NCI-H748 (cell line): ENCODE data around the gene ZNF574.
A peak's percentile ranks its signal among the peaks of the same experiment; 100 is the strongest.

Experiments
- DNase-seq: peaks from one replicate; lab custom pipeline; 2025; ENCODE audit not compliant: unreplicated experiment; lab: John Stamatoyannopoulos, UW

Gene ZNF574

DNA sequence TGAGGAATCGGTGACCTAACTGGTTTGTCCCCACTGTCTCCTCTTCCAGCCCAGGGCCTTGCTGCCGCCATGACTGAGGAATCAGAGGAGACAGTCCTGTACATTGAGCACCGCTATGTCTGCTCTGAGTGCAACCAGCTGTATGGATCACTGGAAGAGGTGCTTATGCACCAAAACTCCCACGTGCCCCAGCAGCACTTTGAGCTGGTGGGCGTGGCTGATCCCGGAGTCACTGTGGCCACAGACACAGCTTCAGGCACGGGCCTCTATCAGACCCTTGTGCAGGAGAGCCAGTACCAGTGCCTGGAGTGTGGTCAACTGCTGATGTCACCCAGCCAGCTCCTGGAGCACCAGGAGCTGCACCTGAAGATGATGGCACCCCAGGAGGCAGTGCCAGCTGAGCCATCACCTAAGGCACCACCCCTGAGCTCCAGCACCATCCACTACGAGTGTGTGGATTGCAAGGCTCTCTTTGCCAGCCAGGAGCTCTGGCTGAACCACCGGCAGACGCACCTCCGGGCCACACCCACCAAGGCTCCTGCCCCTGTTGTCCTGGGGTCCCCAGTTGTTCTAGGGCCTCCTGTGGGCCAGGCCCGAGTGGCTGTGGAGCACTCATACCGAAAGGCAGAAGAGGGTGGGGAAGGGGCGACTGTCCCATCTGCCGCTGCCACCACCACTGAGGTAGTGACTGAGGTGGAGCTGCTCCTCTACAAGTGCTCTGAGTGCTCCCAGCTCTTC is 2.7 kb downstream of the ZNF574 start:
- DNase-seq = no peak

DNA sequence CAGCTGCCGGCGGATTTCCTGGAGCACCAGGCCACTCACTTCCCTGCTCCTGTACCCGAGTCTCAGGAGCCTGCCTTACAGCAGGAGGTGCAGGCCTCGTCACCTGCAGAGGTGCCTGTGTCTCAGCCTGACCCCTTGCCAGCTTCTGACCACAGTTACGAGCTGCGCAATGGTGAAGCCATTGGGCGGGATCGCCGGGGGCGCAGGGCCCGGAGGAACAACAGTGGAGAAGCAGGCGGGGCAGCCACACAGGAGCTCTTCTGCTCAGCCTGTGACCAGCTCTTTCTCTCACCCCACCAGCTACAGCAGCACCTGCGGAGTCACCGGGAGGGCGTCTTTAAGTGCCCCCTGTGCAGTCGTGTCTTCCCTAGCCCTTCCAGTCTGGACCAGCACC is 3.3 kb downstream of the ZNF574 start:
- no peak for DNase-seq

DNA sequence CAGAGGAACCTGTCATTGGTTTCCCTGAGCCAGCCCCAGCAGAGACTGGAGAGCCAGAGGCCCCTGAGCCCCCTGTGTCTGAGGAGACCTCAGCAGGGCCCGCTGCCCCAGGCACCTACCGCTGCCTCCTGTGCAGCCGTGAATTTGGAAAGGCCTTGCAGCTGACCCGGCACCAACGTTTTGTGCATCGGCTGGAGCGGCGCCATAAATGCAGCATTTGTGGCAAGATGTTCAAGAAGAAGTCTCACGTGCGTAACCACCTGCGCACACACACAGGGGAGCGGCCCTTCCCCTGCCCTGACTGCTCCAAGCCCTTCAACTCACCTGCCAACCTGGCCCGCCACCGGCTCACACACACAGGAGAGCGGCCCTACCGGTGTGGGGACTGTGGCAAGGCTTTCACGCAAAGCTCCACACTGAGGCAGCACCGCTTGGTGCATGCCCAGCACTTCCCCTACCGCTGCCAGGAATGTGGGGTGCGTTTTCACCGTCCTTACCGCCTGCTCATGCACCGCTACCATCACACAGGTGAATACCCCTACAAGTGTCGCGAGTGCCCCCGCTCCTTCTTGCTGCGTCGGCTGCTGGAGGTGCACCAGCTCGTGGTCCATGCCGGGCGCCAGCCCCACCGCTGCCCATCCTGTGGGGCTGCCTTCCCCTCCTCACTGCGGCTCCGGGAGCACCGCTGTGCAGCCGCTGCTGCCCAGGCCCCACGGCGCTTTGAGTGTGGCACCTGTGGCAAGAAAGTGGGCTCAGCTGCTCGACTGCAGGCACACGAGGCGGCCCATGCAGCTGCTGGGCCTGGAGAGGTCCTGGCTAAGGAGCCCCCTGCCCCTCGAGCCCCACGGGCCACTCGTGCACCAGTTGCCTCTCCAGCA is 4.2 kb downstream of the ZNF574 start:
- no peak for DNase-seq

DNA sequence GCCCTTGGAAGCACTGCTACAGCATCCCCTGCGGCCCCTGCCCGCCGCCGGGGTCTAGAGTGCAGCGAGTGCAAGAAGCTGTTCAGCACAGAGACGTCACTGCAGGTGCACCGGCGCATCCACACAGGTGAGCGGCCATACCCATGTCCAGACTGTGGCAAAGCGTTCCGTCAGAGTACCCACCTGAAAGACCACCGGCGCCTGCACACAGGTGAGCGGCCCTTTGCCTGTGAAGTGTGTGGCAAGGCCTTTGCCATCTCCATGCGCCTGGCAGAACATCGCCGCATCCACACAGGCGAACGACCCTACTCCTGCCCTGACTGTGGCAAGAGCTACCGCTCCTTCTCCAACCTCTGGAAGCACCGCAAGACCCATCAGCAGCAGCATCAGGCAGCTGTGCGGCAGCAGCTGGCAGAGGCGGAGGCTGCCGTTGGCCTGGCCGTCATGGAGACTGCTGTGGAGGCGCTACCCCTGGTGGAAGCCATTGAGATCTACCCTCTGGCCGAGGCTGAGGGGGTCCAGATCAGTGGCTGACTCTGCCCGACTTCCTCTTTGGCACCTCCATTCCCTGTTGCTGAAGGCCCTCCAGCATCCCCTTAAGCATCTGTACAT is 4.9 kb downstream of the ZNF574 start:
- DNase-seq = no peak

DNA sequence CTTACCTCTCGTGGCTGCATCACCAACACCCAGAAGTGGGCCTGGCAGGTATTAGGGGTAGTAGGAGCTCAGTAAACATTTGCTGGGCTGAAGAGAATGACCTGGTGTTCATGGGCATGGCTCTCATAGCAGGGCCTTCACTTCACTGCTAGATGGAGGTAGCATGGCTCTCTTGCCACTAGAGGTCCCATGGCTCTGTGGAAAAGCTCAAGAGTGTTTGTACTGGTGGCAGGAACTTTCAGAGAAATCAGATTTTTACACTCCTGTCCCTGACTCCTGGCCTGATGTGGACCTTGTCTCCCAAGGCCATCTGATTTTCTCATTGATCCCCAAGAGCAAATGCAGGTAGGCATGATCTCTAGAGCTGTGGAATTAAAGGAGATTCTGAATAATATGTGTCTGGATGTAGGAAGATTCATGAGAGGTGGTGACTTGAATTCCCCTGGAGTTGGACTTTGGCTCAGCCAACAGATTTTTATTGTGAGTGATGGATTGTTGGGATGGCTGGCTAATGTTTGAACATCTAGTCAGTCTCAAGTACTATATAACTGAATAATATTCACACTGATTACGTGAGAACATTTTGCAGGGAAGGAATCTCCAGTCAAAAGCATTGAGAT is 5.7 kb downstream of the ZNF574 start:
- peak; percentile 22 for DNase-seq

DNA sequence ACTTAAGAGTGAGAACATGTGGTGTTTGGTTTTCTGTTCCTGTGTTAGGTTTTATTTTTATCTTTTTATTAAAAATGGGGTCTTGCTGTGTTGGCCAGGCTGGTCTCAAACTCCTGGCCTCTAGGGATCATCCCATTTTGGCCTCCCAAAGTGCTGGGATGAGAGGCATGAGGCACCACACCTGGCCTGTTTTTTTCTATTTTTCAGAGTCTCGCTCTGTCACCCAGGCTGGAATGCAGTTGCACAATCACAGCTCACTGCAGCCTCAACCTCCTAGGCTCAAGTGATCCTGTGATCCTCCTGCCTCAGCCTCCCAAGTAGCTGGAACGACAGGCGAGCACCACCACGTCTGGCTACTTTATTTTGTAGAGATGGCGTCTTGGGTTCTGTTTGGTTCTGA is 7.6 kb downstream of the ZNF574 start:
- no peak for DNase-seq

DNA sequence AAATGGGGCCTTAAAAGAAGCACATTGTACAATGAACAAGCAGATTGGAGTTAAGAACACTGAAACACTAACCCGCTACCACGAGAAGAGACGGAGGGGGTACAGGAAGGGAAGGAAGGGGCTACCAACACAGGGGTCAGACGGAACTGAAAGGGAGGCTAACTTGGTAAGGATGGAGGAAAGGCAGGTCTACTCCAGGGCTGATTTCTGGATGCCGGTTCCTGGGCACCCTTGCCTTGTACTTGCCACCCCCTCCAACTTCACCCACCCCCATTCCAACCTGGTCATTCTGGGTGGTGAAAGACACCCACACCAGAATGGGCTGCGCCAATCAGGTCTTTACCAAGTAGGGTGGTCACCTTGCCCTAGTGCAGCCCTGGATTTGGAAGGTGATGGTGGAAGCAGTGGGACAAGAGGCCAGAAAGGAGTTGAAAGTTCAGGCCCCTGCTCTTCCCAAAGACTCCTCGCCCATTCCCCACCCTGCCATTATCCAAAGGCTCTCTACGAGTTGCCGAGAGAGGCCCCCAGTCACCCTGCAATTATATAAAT is 10.3 kb downstream of the ZNF574 start:
- no peak for DNase-seq

DNA sequence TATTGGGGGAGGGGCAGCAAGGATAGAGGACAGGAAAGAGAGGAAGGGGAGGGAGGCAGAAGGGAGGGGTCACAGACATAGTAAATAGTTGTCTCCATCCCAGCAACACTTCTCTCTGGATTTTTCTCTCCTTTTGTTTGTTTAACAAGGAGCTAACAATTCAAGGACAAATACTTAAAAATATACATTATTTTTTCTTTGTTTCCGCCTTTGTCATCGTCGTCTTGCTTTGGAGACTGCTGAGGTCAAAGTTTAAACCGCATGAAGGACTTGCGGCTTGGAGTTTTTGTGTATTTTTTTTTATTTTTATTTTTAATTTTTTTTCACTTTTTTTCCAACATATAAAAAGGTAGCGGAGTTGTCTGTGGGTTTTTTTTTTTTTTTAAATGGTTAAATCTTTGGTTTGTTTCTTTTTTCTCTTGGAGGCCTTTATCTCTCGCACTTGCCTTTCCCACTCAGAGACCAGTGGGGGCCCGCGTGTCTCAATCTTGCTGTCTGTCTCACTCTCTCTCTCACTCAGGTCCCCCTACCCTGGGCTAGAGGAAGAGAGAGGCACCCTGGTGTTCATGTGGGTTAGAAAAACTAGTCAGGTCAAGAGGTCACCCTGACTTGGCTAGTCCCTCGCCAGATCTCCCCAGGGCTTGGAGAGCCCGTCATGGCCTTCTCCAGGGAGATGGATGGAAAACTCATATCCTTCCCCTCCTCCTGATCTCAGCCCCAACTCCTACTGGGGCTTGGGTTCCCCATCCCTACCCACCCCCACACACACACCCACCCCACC is 11.0 kb downstream of the ZNF574 start:
- DNase-seq = no peak

DNA sequence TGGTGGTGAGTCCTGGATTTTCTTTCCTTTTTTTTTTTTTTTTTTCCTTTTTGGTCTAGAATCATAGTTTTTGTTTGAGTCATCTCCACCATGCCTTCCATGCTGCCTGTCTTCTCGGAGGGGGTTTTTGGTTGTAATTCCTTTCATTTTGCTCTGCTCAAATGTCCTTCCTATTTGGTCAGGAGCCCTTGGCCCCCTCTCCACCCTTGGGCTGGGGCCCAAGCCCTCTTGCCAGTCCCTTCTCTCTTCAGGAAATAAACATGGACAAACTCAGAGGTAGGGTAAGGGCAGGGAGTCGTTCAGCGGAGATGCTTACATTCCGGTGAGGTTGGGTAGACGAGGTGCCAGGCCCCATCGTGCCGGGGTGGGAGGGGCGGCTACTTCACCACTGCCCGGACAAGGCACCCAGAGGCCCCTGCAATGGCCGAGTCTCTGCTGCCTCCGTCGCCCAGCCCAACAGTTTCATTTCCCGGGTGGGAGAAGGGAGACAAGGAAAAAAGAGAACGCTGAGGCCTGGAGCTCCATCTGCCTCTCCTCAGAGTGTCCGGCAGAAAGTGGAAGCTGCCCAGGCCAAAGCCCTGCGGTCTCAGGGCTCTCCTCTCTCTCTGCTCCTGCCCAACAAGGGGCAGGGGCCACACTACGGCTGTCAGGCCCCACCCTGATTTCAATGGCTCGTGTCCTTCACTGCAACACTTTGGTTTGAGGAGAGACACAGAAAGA is 12.7 kb downstream of the ZNF574 start:
- no peak for DNase-seq

DNA sequence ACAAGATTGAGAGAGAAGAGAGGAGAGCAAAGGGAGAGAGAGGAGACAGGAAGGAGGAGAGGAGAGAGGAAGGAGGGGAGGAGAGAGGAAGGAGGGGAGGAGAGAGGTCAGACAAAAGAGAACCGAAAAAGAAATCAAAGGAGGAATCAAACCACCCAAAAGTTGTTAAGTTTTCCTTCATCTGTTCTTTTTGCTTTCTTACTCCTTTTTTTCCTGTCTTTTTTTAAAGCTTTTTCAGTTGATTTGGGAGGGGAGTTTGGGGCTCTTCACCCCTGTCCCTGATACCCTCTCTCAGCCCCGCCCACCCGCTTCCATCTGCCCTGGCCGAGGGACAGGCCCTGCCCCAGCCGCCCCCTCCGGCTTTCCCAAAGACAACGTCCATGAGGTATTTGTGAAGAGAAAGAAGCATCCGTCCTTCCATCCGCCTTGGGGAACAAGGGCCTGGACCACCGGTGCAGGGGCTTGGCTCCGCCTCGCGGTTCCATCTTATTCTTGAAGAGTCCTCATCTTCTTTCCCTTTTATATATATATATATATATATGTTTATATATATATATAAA is 13.3 kb downstream of the ZNF574 start:
- DNase-seq = no peak

DNA sequence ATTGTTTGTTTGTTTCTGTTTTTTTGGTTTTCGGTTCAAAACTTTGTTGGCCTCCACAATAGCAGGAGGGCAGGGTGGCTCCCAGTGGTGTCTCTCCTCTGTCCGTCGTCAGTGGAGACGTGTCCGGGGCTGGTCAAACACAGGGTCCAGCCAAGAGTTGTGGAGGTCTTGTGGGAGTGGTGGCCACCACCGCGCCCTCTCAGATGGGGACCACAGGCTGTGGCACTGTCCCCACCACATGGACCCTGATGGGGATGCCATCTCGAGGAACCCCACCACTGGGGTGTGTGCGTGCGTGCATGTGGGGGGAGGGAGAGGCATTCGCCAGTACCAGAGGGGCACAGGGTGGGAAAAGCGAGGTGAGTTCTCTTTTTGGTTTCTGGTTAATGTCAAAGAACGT is 13.8 kb downstream of the ZNF574 start:
- DNase-seq = no peak

DNA sequence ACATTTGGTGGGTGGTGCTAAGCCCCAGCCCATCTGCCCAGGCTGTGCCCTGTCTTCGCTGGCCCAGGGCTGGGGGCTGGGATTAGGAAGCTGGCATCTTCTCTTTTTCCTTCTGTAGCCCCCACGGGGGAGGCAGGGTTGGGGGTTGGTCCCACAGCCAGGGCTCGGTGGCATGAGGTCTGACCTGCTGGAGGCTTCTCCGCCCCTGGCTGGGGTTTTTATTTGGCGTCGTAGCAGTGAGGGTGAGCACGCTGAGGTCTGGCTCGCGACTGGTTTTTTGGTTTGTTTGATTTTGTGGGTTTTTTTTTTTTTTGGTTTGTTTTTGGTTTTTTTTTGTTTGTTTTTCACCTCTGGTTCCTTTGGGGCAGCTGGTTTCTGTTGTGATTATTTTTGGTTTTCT is 14.7 kb downstream of the ZNF574 start:
- DNase-seq = no peak

DNA sequence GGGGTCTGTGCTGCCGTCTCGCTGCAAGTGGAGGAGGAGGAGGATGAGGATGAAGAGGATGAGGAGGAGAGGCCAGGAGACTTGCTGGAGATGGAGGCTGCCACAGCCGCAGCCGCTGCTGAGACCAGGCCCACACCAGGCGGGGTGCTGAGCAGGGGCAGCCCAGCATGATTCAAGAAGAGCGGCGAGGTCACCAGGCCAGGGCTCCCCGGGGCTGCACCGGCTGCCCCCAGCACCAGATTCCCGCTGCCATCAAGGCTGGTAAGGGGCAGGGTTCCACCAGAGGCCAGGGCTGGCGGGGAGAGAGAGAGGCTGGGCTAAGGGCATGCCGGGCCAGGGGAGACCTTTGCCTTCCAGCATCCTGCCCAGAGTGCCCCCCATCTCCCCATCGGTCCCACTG is 15.3 kb downstream of the ZNF574 start:
- no peak for DNase-seq

DNA sequence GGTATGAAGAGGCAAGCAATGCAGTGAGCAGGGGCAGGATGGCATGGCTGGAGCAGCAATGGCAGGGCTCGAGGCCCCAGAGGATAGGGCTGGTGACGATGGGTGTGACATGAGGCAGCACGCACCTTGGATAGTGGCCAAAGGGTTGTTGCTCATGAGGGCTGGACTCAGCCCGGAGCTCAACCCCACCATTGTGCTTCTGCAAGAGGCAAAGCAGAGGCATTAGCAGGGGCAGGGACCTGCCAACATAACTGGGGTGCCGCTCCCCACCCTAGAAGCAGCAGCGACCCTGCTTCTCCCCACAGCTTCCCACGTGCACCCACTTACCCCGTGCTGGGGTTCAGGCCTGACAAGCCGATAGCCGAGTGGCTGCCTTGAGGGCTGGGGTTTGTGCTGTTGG is 15.8 kb downstream of the ZNF574 start:
- peak; percentile 40 for DNase-seq

DNA sequence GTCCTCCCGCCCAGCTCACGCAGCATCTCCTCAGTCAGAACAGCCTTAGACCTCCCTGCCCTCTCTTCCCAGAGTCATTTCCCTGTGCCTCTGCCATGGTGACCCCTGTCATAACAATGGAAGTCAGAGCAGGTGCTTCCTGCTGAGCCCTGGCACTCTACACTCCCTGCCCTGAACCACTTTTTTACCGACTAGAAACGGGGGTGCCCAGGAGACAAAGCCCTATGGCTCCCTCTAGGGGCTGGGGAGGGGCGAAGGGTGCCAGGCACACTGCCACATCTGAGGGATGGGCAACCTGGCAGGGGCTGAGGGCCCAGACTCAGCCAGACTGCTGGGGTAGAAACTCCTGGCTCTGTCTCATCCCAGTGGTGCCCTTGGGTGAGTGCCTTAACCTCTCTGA is 16.4 kb downstream of the ZNF574 start:
- DNase-seq = peak; percentile 71

DNA sequence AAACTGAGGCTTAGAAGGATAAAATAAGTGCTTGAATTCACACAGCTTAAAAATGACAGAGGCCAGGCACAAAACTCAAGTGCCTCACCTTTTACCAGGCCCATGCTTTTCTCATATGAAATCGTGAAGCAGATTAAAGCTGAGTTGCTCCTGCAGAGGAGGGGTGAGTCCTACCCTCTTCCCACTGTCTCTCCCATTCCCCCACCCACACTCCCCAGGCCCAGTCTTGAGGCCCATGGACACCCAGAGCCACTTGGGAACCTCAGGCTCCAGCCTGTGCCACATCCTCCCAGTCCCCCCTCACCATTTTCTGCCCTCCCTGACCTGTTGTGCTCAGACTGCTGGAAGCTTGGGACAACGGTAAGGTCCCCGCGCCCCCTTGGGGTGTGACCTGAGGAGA is 17.5 kb downstream of the ZNF574 start:
- no peak for DNase-seq

DNA sequence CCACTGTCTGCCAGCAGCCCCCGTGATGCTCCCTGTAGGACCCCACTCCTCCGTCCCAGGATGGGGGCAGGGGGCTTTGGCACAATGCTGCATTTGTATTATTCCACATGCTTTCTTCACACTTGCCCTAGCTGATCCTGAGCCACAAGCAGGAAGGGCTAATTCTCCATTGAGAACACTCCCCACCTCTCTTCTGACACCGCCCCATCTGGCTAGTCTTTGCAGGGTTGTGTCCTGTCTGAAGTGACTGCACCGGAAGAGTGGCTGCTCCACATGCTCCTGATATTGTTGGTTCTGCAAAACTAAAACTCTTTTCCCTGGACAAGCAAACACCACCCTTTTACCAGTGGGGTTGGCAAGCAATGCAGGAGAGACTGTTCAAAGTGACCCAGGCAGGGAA is 18.0 kb downstream of the ZNF574 start:
- no peak for DNase-seq

DNA sequence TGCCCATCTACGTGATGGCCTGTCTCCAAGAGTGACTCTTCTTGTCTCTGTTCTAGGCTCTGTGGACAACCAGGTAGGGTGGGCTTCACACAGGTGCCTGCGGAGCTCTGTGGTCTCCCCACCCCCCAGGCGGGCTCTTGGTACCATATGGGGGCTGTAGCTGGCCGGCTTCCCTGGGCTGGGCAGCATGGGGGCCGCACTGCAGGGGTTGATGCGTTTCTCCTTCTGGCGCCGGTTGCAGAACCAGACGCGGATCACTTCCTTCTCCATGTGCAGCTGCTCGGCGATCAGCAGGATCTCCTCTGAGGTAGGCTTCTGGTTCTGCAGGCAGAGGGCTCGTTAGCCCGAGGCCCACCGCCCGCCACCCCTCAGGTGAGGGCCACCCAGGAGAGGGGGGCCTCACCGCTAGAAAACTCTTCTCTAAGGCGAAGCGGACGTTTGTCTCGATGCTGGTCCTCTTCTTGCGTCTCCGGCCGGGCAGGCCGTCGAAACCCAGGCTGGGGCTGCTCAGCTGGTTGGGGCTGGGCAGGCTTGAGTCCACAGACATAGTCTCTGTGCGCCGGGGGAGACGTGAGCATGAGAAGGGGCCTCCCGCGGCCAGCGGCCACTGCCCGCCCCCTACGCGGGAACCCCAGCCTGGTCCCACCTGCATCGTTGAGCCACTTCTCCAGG is 19.3 kb downstream of the ZNF574 start:
- no peak for DNase-seq

DNA sequence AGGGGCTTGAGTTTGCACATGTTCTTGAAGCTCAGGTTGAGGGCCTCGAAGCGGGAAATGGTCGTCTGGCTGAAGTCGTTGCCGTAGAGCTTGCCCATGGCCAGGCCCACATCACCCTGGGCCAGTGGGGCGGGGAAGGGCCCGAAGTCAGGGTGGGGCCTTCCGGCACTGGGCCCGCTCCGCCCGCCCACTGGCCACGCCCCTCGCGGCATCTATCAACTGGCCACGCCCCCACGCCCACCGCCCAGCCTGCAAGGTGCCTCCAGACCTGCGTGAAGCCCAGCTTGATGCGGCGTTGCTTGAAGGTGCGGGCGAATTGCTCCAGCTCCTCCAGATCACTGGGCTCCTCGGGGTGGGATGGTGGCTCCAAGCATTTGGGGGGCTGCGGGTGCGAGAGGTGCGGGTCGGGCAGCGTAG is 19.9 kb downstream of the ZNF574 start:
- DNase-seq = no peak
